Mammary epithelial cell (primary cell): ENCODE measurements around the gene TMEM259.

ENCODE experiments used
- CTCF ChIP-seq, 2 donors: IDR thresholded peaks in 1 of 2; conservative IDR thresholded peaks in 1 of 2; 2 replicates each; pipeline ENCODE4 v1.5.1; 2011 to 2012; ENCODE audit warnings: inconsistent platforms in 2 of 2, low read length in 2 of 2, mild to moderate bottlenecking in 2 of 2, control low read depth in 1 of 2, low read depth in 1 of 2; ENCODE audit not compliant: insufficient read depth in 1 of 2; ENCODE audit errors: extremely low read depth in 1 of 2
- EZH2 ChIP-seq: IDR thresholded peaks from 2 replicates; pipeline ENCODE4 v1.6.1; 2012; ENCODE audit warnings: low read length, inconsistent platforms, borderline replicate concordance

GRCh38 chr19:1041272-1041834 is 20.4 kb upstream of the TMEM259 start:
- TF ChIP-seq CTCF (conservative IDR thresholded peaks at IDR 0.05 in 1 of 2, IDR thresholded peaks at IDR 0.05 in 1 of 2; ENCODE audit: extremely low read depth in 1 of 2, insufficient read depth in 1 of 2, low read depth in 1 of 2, low read length in 2 of 2) (no peak), EZH2 (no peak)
